Measurements from ENCODE around the gene ARID2.

DNA sequence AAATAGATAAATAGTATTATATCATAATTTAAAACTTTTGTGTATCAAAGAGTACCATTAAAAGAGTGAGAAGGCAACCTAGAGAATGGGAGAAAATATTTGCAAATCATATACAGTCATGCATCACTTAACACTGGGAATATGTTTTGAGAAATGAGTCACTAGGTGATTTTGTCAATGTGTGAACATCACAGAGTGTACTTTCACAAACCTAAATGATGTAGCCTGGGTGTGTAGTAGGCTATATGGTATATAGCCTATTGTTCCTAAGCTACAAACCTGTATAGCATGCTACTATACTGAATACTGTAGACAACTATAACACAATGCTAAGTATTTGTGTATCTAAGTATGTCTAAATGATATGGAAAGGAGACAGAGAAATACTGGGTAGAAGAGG is 48.0 kb upstream of the ARID2 start:
- TF ChIP-seq, protein P1, sequence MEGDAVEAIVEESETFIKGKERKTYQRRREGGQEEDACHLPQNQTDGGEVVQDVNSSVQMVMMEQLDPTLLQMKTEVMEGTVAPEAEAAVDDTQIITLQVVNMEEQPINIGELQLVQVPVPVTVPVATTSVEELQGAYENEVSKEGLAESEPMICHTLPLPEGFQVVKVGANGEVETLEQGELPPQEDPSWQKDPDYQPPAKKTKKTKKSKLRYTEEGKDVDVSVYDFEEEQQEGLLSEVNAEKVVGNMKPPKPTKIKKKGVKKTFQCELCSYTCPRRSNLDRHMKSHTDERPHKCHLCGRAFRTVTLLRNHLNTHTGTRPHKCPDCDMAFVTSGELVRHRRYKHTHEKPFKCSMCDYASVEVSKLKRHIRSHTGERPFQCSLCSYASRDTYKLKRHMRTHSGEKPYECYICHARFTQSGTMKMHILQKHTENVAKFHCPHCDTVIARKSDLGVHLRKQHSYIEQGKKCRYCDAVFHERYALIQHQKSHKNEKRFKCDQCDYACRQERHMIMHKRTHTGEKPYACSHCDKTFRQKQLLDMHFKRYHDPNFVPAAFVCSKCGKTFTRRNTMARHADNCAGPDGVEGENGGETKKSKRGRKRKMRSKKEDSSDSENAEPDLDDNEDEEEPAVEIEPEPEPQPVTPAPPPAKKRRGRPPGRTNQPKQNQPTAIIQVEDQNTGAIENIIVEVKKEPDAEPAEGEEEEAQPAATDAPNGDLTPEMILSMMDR (IDR thresholded peaks at IDR 0.05), result no peak
- TF ChIP-seq EZH2 (IDR thresholded peaks at IDR 0.05; ENCODE audit: borderline replicate concordance, insufficient read depth, low read depth, low read length, poor library complexity, severe bottlenecking), result no peak

Measured in B cell (primary cell).